ENCODE results near the gene GALNT6. TPM values are rescaled to one million over a fixed set of nuclear protein-coding genes. Genes with fewer than 3 reads are reported as not detected.

The GALNT6 gene
- total and polyA plus RNA-seq, 2 of the 13 experiments (the other 11 are each of a cell fraction or from before 2014, with no cell fraction given), result 1.0 to 1.1 TPM

GRCh38 chr12:51362307-51362706, 28.9 kb downstream of the GALNT6 start (continued):
- TF ChIP-seq TCF12 (IDR thresholded peaks at IDR 0.05), result no peak
- TF ChIP-seq TCF12 (CRISPR knock-in tag; IDR thresholded peaks at IDR 0.05), result no peak
- TF ChIP-seq TEAD3 (CRISPR knock-in tag; optimal IDR thresholded peaks at IDR 0.05; ENCODE audit: borderline replicate concordance), result peak; percentile 27
- TF ChIP-seq HNF4A (CRISPR knock-in tag; IDR thresholded peaks at IDR 0.05), result peak; percentile 23; the same call in 1 of the 2 replicates
- TF ChIP-seq PATZ1 (CRISPR knock-in tag; IDR thresholded peaks at IDR 0.05), result peak; percentile 51
- peak; percentile 58; the same call in 1 of the 2 replicates for TF ChIP-seq HNF4G (IDR thresholded peaks at IDR 0.05; ENCODE audit: borderline replicate concordance, low read depth, low read length)
- no peak for TF ChIP-seq HNF4G (CRISPR knock-in tag; IDR thresholded peaks at IDR 0.05; ENCODE audit: borderline replicate concordance, low read depth)
- TF ChIP-seq HNRNPK (IDR thresholded peaks at IDR 0.05; ENCODE audit: low read depth, low read length, poor library complexity, severe bottlenecking), result no peak
- TF ChIP-seq ZFY (CRISPR knock-in tag; IDR thresholded peaks at IDR 0.05), result peak; percentile 27; the same call in 1 of the 2 replicates
- no peak for TF ChIP-seq CSRNP1 (CRISPR knock-in tag; IDR thresholded peaks at IDR 0.05)
- peak; percentile 44; the same call in 1 of the 2 replicates for TF ChIP-seq CREM (IDR thresholded peaks at IDR 0.05)
- no peak for TF ChIP-seq CREM (CRISPR knock-in tag; IDR thresholded peaks at IDR 0.05)
- TF ChIP-seq EZH2 (conservative IDR thresholded peaks at IDR 0.05; ENCODE audit: low read depth, low read length), result no peak
- no peak for TF ChIP-seq HDAC1 (CRISPR knock-in tag; IDR thresholded peaks at IDR 0.05)
- no peak for TF ChIP-seq ZNF331 (CRISPR knock-in tag; IDR thresholded peaks at IDR 0.05)
- peak in 1 of 2 experiments; percentile 52; a peak in 1 of 4 replicates for TF ChIP-seq EP300 (IDR thresholded peaks at IDR 0.05; ENCODE audit: low read depth in 2 of 2, low read length in 2 of 2)
- no peak for TF ChIP-seq EP300 (CRISPR knock-in tag; IDR thresholded peaks at IDR 0.05; ENCODE audit: borderline replicate concordance)
- TF ChIP-seq AGO1 (IDR thresholded peaks at IDR 0.05; ENCODE audit: low read depth, low read length, poor library complexity, severe bottlenecking), result no peak
- no peak for TF ChIP-seq SOX13 (IDR thresholded peaks at IDR 0.05)
- TF ChIP-seq SOX13 (CRISPR knock-in tag; conservative IDR thresholded peaks at IDR 0.05 in 1 of 2, IDR thresholded peaks at IDR 0.05 in 1 of 2), result peak in 1 of 2 experiments; percentile 18; a peak in 1 of 4 replicates
- peak; percentile 64; the same call in 1 of the 2 replicates for TF ChIP-seq ZNF281 (CRISPR knock-in tag; IDR thresholded peaks at IDR 0.05; ENCODE audit: borderline replicate concordance)
- no peak for TF ChIP-seq ZBTB3 (CRISPR knock-in tag; IDR thresholded peaks at IDR 0.05; ENCODE audit: borderline replicate concordance, low read depth)
- no peak for TF ChIP-seq CBFB (CRISPR knock-in tag; IDR thresholded peaks at IDR 0.05)
- 0 out of 2 replicates have a peak, but pooled peaks have one; percentile 26 for TF ChIP-seq ATF1 (CRISPR knock-in tag; IDR thresholded peaks at IDR 0.05)
- no peak for TF ChIP-seq NFE2L1 (CRISPR knock-in tag; IDR thresholded peaks at IDR 0.05; ENCODE audit: borderline replicate concordance)
- TF ChIP-seq NPAS2 (CRISPR knock-in tag; IDR thresholded peaks at IDR 0.05; ENCODE audit: borderline replicate concordance), result no peak
- TF ChIP-seq GATAD2A (CRISPR knock-in tag; IDR thresholded peaks at IDR 0.05), result 0 out of 2 replicates have a peak, but pooled peaks have one; percentile 25

Measured in HepG2 (cell line).